Inflammatory macrophage treated with lipopolysaccharide for 4 hours (primary cell): ENCODE results near the gene UGT1A1.
"Not testable (repeated sequence)": the region's sequence is repeated elsewhere in the genome, so short reads cannot be mapped to it uniquely, and the experiment has no call there.

Experiments
- DNase-seq: peaks from one replicate; pipeline ENCODE4 v3.0.0-alpha.2; 2020

The UGT1A1 gene

GRCh38 chr2:233760043-233760442 lies at the start of gene UGT1A1:
TSS of gene UGT1A1 (plus strand) at chr2:233760270. CDS start at chr2:233760288, 18 bp downstream.
- no peak for DNase-seq

DNA sequence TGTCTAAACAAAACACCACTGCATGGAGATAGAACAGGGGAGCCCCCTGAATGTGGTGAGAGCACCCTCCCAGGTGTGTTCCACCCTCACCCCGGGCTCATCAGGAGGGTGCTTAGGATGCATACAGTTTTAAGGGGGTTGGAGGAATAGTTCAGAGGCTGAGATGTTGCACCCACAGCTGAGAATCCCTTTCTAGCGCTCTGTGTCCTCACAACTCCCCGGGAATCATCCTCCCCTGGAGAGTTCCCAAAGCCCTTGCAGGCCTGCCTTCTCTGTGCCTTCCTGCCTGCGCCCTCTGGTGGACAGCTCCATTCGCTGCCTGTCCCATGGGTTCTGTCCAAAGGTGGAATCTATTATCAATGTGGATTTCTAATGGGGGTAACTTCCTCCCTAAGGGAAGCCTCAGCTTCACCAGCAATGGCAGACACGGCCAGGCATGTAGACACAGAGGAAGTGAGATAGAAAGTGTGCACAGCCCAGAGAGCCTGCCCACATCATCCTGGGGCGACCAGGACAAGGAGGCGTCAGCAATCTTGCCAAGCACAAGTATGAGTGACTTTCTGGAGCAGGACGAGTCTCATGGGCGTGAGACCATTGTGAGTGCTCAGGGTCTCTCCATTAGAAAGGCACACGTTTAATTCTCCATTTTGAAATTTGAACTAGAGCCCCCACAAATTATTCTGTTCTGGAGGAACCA lies 48.6 kb upstream of the UGT1A1 start:
- peak; percentile 45 for DNase-seq

DNA sequence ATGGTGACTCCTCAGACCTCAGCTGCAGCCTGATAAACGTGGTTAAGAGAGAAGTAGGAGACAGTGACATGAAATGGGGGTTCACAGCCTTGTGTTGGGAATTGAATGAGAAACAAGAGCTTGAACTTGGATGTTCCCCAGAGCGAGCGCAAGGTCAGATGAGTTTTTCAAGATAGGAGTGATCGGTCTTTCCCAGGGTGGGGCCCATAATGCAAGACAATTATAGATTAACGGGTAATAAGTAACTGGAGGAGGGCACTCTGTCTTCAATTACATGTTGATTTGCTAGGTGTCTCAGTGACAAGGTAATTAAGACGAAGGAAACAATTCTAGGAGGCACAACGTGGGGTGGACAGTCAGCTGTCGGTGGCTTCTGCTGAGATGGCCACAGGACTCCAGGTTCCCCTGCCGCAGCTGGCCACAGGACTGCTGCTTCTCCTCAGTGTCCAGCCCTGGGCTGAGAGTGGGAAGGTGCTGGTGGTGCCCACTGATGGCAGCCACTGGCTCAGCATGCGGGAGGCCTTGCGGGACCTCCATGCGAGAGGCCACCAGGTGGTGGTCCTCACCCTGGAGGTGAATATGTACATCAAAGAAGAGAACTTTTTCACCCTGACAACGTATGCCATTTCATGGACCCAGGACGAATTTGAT lies 47.3 kb upstream of the UGT1A1 start, which contains the start of gene UGT1A5:
Gene UGT1A5 (plus strand): TSS at position 297 of the 651 bp plus-strand sequence. CDS start 85 bp downstream, at position 382.
- no peak for DNase-seq

DNA sequence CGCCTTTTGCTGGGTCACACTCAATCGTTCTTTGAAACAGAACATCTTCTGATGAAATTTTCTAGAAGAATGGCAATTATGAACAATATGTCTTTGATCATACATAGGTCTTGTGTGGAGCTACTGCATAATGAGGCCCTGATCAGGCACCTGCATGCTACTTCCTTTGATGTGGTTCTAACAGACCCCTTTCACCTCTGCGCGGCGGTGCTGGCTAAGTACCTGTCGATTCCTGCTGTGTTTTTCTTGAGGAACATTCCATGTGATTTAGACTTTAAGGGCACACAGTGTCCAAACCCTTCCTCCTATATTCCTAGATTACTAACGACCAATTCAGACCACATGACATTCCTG lies 46.8 kb upstream of the UGT1A1 start:
- DNase-seq, result no peak

DNA sequence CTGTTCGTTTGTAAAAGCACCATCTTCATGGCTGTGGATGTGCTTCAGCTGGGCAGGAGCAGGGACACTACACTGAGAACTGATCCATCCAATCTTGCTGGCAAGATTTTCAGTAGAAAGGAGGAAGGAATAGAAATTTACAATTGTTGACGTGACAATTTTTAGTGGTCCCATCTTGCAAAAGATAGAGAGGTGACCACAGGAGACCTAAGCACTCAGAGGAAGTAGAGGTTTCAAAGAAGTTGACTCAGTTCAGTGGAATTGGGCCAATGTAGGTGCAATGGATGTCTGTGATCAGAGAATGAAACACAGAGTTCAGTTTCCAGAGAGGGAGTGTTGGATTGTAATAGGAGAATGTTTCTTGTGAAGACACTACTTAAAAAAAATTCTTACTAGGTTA lies 45.9 kb upstream of the UGT1A1 start:
- DNase-seq, result no peak

DNA sequence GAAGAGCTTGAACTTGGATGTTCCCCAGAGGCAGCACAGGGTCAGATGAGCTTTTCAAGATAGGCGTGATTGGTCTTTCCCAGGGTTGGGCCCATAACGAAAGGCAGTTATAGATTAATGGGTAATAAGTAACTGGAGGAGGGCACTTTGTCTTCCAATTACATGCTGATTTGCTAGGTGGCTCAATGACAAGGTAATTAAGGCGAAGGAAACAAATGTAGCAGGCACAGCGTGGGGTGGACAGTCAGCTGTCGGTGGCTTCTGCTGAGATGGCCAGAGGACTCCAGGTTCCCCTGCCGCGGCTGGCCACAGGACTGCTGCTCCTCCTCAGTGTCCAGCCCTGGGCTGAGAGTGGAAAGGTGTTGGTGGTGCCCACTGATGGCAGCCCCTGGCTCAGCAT lies 41.5 kb upstream of the UGT1A1 start, which contains the start of gene UGT1A4:
Gene UGT1A4 (plus strand): TSS at position 185 of the 400 bp plus-strand sequence. CDS start 85 bp downstream, at position 270.
- DNase-seq, result no peak

- DNase-seq, result no peak
Observed at GRCh38 chr2:233728723-233729301, 31.3 kb upstream of the UGT1A1 start, which contains the start of gene UGT1A3. TSS of gene UGT1A3 (plus strand) at chr2:233729042. CDS start at chr2:233729127, 85 bp downstream.

GRCh38 chr2:233736868-233737653 lies 23.0 kb upstream of the UGT1A1 start:
- DNase-seq, result not testable (repeated sequence)

DNA sequence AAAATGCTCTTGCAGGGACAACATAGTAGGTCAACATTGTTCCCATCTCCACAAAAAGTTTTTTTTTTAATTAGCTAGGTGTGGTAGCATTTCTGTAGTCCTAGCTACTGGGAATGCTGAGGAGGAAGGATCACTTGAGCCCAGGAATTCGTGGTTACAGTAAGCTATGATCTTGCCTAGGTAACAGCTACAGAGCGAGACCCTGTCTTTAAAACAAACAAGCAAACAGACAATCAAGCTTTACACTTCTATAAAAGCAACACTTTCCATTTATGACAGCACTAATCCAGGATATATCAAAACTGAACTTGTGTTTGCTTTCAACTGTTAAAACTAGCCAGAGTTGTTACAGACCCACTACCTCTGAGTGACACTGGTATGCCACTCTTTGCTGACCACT lies 19.2 kb upstream of the UGT1A1 start:
- no peak for DNase-seq

- DNase-seq, result no peak
Observed at GRCh38 chr2:233743464-233744259, 16.4 kb upstream of the UGT1A1 start.

DNA sequence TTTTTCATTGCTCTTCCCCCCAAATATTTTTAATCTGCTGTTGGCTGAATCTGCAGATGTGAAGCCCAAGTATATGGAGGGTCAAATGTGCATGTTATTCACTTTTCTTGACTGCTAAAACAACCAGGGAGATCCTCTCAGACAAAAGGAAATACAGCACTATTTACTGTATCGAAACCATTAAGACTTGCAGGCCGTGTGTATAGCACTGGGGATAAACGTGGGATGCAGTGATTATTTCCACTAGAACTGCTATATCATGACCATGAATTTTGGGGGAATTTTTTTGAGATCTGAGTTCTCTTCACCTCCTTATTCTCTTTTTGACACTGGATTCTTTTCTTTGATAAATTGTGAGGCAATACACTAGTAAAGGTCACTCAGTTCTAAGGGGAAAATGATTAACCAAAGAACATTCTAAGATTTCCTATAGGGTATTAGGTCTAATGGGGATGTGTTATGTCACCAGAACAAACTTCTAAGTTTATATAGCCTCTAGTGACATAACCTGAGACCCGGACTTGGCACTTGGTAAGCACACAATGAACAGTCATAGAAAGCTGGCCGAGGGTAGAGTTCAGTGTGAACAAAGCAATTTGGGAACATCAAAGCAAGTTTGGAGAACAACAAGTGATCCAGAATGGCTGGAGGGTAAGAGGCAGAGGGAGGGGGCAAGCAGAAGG lies 14.9 kb upstream of the UGT1A1 start:
- DNase-seq, result no peak

GRCh38 chr2:233745838-233746237 lies 14.2 kb upstream of the UGT1A1 start:
- DNase-seq, result not testable (repeated sequence)

DNA sequence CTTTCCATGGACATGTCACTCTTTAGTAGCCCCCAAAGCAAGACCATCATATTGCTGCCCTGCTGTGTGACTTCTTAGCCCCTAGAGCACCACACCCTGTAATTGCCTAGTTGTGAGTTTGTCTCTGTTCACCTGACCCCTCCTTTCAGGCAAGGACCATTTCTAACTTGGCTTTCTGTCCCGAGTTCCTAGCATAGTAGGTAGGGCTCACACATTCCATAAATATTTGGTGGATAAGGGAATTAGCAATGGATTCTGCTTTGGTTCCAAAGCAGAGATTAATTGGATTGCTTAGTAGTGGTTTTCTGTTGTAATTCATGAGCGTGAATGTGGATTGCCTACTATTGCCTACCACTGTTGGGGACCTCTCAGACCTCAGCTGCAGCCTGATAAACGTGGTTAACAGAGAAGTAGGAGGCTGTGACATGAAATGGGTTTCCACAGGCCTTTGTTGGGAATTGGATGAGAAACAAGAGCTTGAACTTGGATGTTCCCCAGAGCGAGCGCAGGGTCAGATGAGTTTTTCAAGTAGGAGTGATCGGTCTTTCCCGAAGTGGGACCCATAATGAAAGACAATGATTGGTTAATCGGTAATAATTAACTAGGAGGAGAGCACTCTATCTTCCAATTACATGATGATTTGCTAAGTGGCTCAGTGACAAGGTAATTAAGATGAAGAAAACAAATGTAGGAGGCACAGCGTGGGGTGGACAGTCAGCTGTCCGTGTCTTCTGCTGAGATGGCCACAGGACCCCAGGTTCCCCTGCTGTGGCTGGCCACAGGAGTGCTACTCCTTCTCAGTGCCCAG lies 13.4 kb upstream of the UGT1A1 start:
- no peak for DNase-seq

DNA sequence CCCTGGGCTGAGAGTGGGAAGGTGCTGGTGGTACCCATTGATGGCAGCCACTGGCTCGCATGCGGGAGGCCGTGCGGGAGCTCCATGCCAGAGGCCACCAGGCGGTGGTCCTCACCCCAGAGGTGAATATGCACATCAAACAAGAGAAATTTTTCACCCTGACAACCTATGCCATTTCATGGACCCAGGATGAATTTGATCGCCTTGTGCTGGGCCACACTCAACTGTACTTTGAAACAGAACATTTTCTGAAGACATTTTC lies 12.9 kb upstream of the UGT1A1 start:
- no peak for DNase-seq

- not testable (repeated sequence) for DNase-seq
Observed at GRCh38 chr2:233750689-233751088, 9.4 kb upstream of the UGT1A1 start.

DNA sequence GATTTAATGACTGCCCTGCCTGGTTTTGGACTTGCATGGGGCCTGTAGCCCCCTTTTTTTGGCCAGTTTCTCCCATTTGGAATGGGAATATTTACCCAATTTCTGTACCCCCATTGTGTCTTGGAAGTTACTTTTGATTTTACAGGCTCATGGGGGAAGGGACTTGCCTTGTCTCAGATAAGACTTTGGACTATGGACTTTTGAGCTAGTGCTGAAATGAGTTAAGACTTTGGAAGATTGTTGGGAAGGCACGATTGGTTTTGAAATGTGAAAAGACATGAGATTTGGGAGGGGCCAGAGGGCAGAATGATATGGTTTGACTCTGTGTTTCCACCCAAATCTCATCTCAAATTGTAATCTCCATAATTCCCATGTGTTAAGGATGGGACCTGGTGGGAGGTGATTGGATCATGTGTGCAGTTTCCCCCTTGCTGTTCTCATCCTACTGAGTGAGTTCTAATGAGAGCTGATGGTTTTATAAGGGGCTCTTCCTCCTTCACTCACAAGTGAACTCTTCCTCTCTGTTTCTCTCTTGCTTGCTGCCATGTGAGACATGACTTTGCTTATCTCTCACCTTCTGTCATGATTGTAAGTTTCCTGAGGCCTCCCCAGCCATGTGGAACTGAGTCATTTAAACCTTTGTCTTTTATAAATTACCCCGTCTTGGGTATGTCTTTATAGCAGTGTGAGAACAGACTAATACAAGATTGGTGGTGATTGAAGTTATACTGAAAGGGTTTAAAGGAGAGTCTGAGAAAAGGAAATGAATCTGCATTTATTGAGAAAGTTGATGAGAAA lies 8.7 kb upstream of the UGT1A1 start:
- DNase-seq, result not testable (repeated sequence)

DNA sequence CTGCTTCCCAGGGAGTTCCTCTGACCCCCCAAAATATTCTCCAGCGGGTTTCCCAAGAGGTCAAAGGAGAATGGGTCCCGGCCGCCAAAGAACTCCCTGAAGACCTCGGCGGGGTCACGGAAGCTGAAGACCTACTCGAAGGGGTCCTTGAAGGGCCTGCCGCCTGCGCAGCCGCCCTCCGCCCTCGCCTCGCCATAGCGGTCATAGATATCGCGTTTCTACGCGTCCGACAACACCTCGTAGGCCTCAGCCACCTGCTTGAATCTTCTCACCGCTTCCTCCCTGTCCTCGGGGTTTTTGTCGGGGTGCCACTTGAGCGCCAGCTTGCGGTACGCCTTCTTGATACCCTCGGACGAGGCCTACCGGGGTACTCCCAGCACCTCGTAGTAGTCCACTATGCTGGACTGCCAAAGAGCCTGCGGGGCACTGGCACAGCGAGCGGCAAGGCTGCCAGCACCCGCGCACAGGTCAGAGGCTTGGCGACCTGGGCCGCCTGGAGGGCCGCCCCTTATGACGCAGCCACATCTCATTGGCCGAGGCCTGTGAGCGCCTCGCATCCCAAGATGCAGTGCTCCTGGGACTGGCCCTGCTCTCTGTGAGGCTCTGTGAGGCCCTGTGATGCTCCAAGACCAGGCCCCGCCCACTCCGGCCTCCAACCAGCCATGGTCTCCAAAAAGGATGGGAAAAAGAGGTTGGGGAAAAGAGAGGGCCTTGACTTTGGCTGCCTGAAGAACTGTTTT lies 5.0 kb upstream of the UGT1A1 start:
- DNase-seq, result no peak

DNA sequence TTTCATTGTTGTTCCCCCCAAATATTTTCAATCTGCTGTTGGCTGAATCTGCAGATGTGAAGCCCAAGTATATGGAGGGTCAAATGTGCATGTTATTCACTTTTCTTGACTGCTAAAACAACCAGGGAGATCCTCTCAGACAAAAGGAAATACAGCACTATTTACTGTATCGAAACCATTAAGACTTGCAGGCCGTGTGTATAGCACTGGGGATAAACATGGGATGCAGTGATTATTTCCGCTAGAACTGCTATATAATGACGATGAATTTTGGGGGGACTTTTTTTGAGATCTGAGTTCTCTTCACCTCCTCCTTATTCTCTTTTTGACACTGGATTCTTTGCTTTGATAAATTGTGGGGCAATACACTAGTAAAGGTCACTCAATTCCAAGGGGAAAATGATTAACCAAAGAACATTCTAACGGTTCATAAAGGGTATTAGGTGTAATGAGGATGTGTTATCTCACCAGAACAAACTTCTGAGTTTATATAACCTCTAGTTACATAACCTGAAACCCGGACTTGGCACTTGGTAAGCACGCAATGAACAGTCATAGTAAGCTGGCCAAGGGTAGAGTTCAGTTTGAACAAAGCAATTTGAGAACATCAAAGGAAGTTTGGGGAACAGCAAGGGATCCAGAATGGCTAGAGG lies 3.5 kb upstream of the UGT1A1 start:
- no peak for DNase-seq

DNA sequence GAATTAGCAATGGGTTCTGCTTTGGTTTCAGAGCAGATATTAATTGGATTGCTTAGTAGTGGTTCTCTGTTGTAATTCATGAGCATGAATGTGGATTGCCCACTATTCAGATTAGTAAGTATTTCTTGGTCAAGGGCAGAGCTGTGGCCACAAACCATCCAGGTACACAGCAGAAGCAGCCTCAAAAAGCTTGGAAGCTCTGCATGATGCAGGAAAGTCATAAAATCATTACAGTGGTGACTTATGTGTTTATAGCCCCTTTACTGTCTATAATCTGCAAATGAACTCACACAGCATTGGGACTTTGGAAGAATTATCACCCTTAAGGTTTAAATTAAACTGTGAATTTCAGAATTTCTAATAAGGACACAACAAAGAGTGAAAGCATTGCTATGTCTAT lies 1.9 kb upstream of the UGT1A1 start:
- DNase-seq, result no peak
